Fibroblast of mammary gland (primary cell): ENCODE measurements around the gene GANAB.

Experiments used
- DNase-seq: peaks from one replicate; pipeline ENCODE4 v3.0.0-alpha.2; 2010; ENCODE audit warnings: low read depth
- H3K4me3 ChIP-seq: 2 replicates; pipeline ENCODE4 v1.5.1; 2011; ENCODE audit warnings: low read depth, mild to moderate bottlenecking, low read length, moderate library complexity; ENCODE audit not compliant: control insufficient read depth
- CTCF ChIP-seq: conservative IDR thresholded peaks from 2 replicates; pipeline ENCODE4 v1.5.1; 2011; ENCODE audit warnings: low read depth, low read length, inconsistent platforms; ENCODE audit not compliant: control insufficient read depth, insufficient read depth

The GANAB gene

GRCh38 chr11:62605902-62606301 is 40.5 kb downstream of the GANAB start:
- no peak overlapping the region for H3K4me3 ChIP-seq
- TF ChIP-seq CTCF = no peak
- no peak for DNase-seq

DNA sequence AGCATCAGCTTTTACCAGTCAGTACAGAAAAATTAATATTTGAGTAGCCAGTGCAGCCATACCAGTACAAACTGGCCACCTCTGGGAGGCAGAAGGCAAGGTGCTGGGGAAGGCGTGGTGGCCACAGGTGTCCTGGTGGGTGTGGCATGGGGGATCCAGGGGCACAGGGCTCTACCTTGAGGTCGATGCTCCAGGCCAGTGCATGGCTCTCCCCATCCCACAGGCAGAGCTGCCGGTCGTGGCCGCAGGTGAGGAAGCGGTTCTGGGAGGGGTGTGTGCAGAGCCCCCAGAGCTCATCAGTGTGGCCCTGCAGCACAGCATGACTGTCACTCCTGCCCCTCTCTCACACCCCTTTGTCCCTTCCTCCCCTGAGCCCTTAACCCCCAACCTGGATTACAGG is 40.9 kb downstream of the GANAB start:
- no peak for TF ChIP-seq CTCF
- no peak overlapping the region for H3K4me3 ChIP-seq
- no peak for DNase-seq

DNA sequence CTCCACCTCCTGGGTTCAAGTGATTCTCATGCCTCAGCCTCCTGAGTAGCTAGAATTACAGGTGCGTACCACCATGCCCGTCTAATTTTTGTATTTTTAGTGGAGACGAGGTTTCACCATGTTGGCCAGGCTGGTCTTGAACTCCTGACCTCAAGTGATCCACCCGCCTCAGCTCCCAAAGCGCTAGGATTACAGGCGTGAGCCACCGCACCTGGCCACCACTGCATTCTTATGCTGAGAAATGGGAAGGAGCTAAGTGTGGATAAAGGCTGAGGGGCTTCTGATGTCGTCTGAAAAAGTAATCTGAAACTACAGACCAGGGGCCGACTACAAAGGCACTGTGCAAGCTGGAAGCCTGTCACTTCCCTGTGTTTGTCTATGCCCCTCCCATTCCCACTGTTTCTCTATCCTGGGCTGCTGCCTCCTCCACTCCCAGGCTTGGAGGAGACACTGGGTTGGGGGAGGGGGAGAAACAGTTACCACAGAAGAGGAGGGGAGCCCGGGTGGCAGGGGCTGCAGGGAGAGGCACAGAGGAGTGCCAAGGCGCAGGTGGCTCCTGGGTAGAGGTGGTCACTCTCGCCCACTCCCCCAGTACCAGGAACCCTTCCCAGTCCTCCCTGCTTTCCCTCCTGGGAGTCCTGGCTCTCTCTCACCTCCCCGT is 41.8 kb downstream of the GANAB start:
- no peak overlapping the region for H3K4me3 ChIP-seq
- no peak for DNase-seq
- TF ChIP-seq CTCF = no peak

- H3K4me3 ChIP-seq = no peak overlapping the region
- no peak for DNase-seq
- TF ChIP-seq CTCF = no peak
These were observed 42.6 kb downstream of the GANAB start for GRCh38 chr11:62603776-62604299.

GRCh38 chr11:62603072-62603408 is 43.4 kb downstream of the GANAB start:
- no peak for DNase-seq
- peak overlapping the region; percentile 89 for H3K4me3 ChIP-seq

GRCh38 chr11:62602141-62603071 is 44.0 kb downstream of the GANAB start:
- TF ChIP-seq CTCF = no peak
- H3K4me3 ChIP-seq = peak overlapping the region; percentile 89
- DNase-seq = peak; percentile 52

More at GRCh38 chr11:62603072-62603408, 43.4 kb downstream of the GANAB start:
- TF ChIP-seq CTCF = no peak
